ENCODE results near the gene ANKRD13B.

The ANKRD13B gene

GRCh38 chr17:29610395-29610794 is 17.5 kb downstream of the ANKRD13B start:
- no peak for TF ChIP-seq CTCF (IDR thresholded peaks at IDR 0.05; ENCODE audit: low read depth, low read length)
- no peak overlapping the region for H3K4me3 ChIP-seq (ENCODE audit: low read depth, low read length)

GRCh38 chr17:29611351-29612093 is 18.6 kb downstream of the ANKRD13B start:
- no peak for TF ChIP-seq CTCF (IDR thresholded peaks at IDR 0.05; ENCODE audit: low read depth, low read length)
- H3K4me3 ChIP-seq (ENCODE audit: low read depth, low read length), result no peak overlapping the region

- TF ChIP-seq CTCF (IDR thresholded peaks at IDR 0.05; ENCODE audit: low read depth, low read length), result no peak
- no peak overlapping the region for H3K4me3 ChIP-seq (ENCODE audit: low read depth, low read length)
Measured at GRCh38 chr17:29612094-29612403, 19.1 kb downstream of the ANKRD13B start.

- H3K4me3 ChIP-seq (ENCODE audit: low read depth, low read length), result no peak overlapping the region
- TF ChIP-seq CTCF (IDR thresholded peaks at IDR 0.05; ENCODE audit: low read depth, low read length), result no peak
Measured at GRCh38 chr17:29612404-29613280, 19.7 kb downstream of the ANKRD13B start.

- peak; percentile 75 for TF ChIP-seq CTCF (IDR thresholded peaks at IDR 0.05; ENCODE audit: low read depth, low read length)
- H3K4me3 ChIP-seq (ENCODE audit: low read depth, low read length), result peak overlapping the region; percentile 27
Measured at GRCh38 chr17:29613352-29613837, 20.5 kb downstream of the ANKRD13B start.

- no peak for TF ChIP-seq CTCF (IDR thresholded peaks at IDR 0.05; ENCODE audit: low read depth, low read length)
- peak overlapping the region; percentile 27 for H3K4me3 ChIP-seq (ENCODE audit: low read depth, low read length)
Measured at GRCh38 chr17:29613856-29614255, 20.9 kb downstream of the ANKRD13B start.
